MCF 10A (cell line): Measurements from ENCODE around the gene KLHL21. TPM values are rescaled to one million over a fixed set of nuclear protein-coding genes. Genes with fewer than 3 reads are reported as not detected.

Experiments
- BruUV-seq: library from RNA; stranded (reverse); fragments of 400-500 nt; replicated peaks from 2 replicates; lab custom pipeline; 2021; lab: Mats Ljungman, UMichigan
- CTCF ChIA-PET: fragments of 300-600 bp; sonication (Branson Sonifier 250); formaldehyde crosslinking; extraction: SDS; loops from one replicate; lab custom pipeline; 2021; ENCODE audit warnings: antibody characterized with exemption, inconsistent platforms; lab: Yijun Ruan, JAX
- POLR2A ChIA-PET: fragments of 300-600, 350-650 bp; sonication (Branson Sonifier 250); formaldehyde crosslinking; extraction: SDS; loops from one replicate; lab custom pipeline; 2020; ENCODE audit warnings: antibody characterized with exemption, inconsistent platforms; lab: Yijun Ruan, JAX
- DNase-seq: peaks from one replicate; pipeline ENCODE4 v3.0.0-alpha.2; 2018; ENCODE audit not compliant: unreplicated experiment
- H3K27ac Mint-ChIP-seq: one replicate; pipeline ENCODE4 v1.8.0; 2022; ENCODE audit warnings: mild to moderate bottlenecking, low read depth, mixed read lengths; ENCODE audit not compliant: unreplicated experiment
- H3K27me3 Mint-ChIP-seq: one replicate; pipeline ENCODE4 v1.8.0; 2022; ENCODE audit warnings: mixed read lengths; ENCODE audit not compliant: insufficient read depth, unreplicated experiment
- H3K36me3 Mint-ChIP-seq: one replicate; pipeline ENCODE4 v1.8.0; 2022; ENCODE audit warnings: mild to moderate bottlenecking, moderate library complexity, mixed read lengths; ENCODE audit not compliant: insufficient read depth, unreplicated experiment
- H3K4me1 Mint-ChIP-seq: one replicate; pipeline ENCODE4 v1.8.0; 2022; ENCODE audit warnings: mixed read lengths; ENCODE audit not compliant: insufficient read depth, unreplicated experiment
- H3K4me3 Mint-ChIP-seq: one replicate; pipeline ENCODE4 v1.8.0; 2022; ENCODE audit warnings: mild to moderate bottlenecking, moderate library complexity, mixed read lengths; ENCODE audit not compliant: unreplicated experiment
- H3K9me3 Mint-ChIP-seq: one replicate; pipeline ENCODE4 v1.8.0; 2022; ENCODE audit warnings: mixed read lengths; ENCODE audit not compliant: unreplicated experiment
- intact Hi-C: fragments of 100-400 bp; cut with micrococcal nuclease; formaldehyde crosslinking; loops from 2 replicates; pipeline ENCODE4 v1.14.1; 2022
- total RNA-seq: library from RNA; stranded (reverse); gene quantifications from 2 replicates; pipeline ENCODE4 v1.2.3, GENCODE V29; 2022
- TF ChIP-seq, protein P1 (sequence below): fragments of 200-600 bp; IDR thresholded peaks from one replicate; pipeline ENCODE4 v1.8.0; 2022; ENCODE audit warnings: antibody characterized with exemption, mild to moderate bottlenecking; ENCODE audit not compliant: unreplicated experiment

Gene KLHL21
- total RNA-seq, 1 experiment from 2014 or later = 14.0 TPM

DNA sequence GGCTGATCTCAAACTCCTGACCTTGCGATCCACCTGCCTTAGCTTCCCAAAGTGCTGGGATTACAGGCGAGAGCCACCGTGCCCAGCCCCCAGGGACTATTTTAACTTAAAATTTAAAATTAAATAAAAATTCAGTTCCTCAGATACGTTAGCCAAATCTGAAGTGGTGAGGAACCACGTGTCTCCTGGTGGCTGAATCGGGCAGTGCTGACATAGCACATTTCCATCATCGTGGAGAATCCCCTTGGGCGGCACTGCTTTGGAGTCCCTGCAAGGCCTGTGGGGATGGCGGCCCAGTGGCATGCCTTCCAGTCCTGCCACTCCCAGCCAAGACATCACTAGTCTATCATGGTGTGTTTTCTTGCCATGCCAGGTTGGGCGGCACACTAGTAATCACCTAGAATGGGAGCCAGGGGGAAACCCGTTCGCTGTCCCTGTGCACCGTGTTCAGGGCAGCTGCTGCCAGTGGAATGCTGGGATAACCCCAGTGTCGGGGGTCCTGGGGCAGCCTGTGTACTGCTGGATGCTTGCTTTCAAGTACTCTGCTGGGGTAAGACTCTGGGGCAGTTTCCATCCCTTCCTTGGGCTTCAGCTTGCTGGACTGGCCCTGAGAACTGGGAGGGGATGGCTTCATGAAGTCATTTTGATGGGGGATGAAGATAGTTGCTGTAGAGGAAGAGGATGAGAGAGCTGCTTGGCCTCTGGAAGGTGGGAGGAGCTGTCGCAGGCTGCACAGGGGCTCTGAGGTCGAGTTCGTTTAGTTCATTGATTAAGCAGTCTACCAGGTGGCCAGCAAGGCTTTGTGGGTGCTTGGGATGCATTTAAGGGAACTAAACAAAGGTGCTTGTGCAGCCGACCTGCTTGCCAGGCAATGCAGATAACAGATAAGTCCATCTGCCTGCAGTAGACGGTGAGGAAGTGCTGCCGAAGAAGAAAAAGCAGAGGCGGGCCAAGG lies 18.3 kb downstream of the KLHL21 start:
- BruUV-seq = no TSS peak
- Mint-ChIP-seq H3K9me3 (no peaks in the 10 kb centered on the region), H3K36me3 (peaks cover 19% of the 10 kb centered on the region), H3K4me1 (peaks cover 35% of the 10 kb centered on the region), H3K4me3 (no peak overlapping the region), H3K27me3 (no peaks in the 10 kb centered on the region), H3K27ac (no peak overlapping the region)
- CTCF ChIA-PET = interaction anchor here (0.6 to 1.5 kb wide), 2 partner anchors 13 to 145 kb away, joined by 3 to 4 read pairs; no protein-coding TSS in a partner anchor
- TF ChIP-seq, protein P1, sequence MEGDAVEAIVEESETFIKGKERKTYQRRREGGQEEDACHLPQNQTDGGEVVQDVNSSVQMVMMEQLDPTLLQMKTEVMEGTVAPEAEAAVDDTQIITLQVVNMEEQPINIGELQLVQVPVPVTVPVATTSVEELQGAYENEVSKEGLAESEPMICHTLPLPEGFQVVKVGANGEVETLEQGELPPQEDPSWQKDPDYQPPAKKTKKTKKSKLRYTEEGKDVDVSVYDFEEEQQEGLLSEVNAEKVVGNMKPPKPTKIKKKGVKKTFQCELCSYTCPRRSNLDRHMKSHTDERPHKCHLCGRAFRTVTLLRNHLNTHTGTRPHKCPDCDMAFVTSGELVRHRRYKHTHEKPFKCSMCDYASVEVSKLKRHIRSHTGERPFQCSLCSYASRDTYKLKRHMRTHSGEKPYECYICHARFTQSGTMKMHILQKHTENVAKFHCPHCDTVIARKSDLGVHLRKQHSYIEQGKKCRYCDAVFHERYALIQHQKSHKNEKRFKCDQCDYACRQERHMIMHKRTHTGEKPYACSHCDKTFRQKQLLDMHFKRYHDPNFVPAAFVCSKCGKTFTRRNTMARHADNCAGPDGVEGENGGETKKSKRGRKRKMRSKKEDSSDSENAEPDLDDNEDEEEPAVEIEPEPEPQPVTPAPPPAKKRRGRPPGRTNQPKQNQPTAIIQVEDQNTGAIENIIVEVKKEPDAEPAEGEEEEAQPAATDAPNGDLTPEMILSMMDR = peak; percentile 19
- POLR2A ChIA-PET = interaction anchor here (6.9 kb wide), 1 partner anchor 18 kb away, joined by 69 read pairs; the partner anchor contains the start of gene KLHL21
- no peak for DNase-seq
- intact Hi-C loops = no loop called here

DNA sequence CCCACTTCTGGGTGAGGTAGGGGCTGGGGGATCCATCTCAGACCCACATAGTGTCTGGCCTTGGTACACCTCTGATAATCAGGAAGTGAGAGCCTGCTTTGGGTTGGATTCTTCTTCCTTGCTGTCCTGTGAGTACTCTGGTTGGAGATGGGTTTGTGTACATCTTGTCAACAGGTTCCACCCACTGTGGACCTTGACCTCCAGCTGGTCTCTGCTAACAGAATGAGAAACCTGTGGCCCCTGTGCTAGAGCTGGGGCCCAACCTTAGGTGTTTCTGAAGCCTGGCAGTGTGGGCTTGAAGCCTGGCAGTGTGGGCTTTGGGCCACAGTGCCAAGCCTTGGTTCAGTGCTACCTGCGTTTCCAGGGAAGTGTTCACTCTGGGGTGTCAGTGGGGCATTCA lies 20.3 kb downstream of the KLHL21 start:
- Mint-ChIP-seq H3K27ac (peak overlapping the region; percentile 100), H3K4me3 (peak overlapping the region; percentile 94), H3K36me3 (peaks cover 8% of the 10 kb centered on the region), H3K9me3 (no peaks in the 10 kb centered on the region), H3K27me3 (no peaks in the 10 kb centered on the region), H3K4me1 (peaks cover 33% of the 10 kb centered on the region)
- TF ChIP-seq, protein P1 = no peak
- CTCF ChIA-PET = interaction anchor here (0.6 kb wide), 1 partner anchor 144 kb away, joined by 3 read pairs; no protein-coding TSS in a partner anchor
- intact Hi-C loops = no loop called here
- BruUV-seq = no TSS peak
- no peak for DNase-seq
- POLR2A ChIA-PET = interaction anchor here (3.4 to 5.0 kb wide), 2 partner anchors 18 to 28 kb away, joined by 33 to 103 read pairs; partner anchors contain the start of genes KLHL21, NOL9 and TAS1R1

DNA sequence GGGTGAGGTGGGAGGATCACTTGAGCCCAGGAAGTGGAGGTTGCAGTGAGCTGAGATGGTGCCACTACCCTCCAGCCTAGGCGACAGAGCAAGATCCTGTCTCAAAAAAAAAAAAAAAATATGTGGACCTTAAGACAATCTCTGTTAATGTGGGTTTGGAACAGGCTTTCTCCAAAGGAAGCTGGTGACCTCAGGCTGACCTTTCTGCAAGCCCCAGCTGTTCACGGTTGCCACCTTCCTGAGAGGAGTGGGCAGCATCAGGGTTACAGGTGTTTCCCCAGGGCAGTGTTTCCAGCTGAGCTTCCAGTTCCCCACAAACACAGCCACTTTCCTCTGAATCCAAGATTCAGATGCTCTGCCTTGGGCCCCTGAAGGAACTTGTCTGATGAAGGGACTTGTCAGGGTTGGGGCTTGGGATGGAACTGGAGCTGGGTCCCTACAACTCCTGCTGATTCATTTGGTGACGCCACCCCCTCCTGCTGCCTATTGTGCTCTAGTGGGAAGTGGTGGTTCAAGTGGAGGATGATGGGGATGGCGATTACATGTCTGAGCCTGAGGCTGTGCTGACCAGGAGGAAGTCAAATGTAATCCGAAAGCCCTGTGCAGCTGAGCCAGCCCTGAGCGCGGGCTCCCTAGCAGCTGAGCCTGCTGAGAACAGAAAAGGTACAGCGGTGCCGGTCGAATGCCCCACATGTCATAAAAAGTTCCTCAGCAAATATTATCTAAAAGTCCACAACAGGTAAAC lies 20.9 kb downstream of the KLHL21 start:
- DNase-seq = peak; percentile 37
- no TSS peak for BruUV-seq
- intact Hi-C loops = no loop called here
- ChIA-PET POLR2A (interaction anchor here (1.0 to 5.0 kb wide), 4 partner anchors 7 to 28 kb away, joined by 4 to 103 read pairs (median 22); partner anchors contain the start of genes KLHL21, NOL9 and TAS1R1), CTCF (interaction anchor here (0.6 to 1.9 kb wide), 3 partner anchors 28 to 159 kb away, joined by 3 to 15 read pairs (median 3); partner anchors contain the start of genes NOL9 and TAS1R1)
- Mint-ChIP-seq H3K27me3 (no peaks in the 10 kb centered on the region), H3K4me3 (peak overlapping the region; percentile 94), H3K27ac (peak overlapping the region; percentile 100), H3K36me3 (peaks cover 8% of the 10 kb centered on the region), H3K4me1 (peaks cover 27% of the 10 kb centered on the region), H3K9me3 (no peaks in the 10 kb centered on the region)
- TF ChIP-seq, protein P1 = no peak
